GM23338 (cell line): ENCODE measurements around the gene METTL21C. TPM values are rescaled to one million over a fixed set of nuclear protein-coding genes. Genes with fewer than 3 reads are reported as not detected.

Source experiments
- ATAC-seq: fragments of 200-7000 bp; cut with Tn5 transposase; 3 replicates; pipeline ENCODE4 v1.9.1; 2020
- DNase-seq: peaks from one replicate; pipeline ENCODE4 v3.0.0-alpha.2; 2015; ENCODE audit warnings: low spot score
- H2AFZ ChIP-seq: fragments of 200-600 bp; sonication (generic); 2 replicates; pipeline ENCODE4 v1.8.0; 2016; ENCODE audit warnings: antibody characterized with exemption, mild to moderate bottlenecking, moderate library complexity
- H3F3A ChIP-seq: fragments of 200-600 bp; sonication (generic); replicated peaks from 2 replicates; pipeline ENCODE4 v1.8.0; 2017; ENCODE audit warnings: antibody characterized with exemption, mixed run types, low read depth
- H3K27ac ChIP-seq: fragments of 200-600 bp; sonication (generic); 2 replicates; pipeline ENCODE4 v1.6.1; 2016; ENCODE audit warnings: low read depth
- H3K27me3 ChIP-seq: fragments of 200-600 bp; sonication (generic); 2 replicates; pipeline ENCODE4 v1.8.0; 2016; ENCODE audit warnings: mild to moderate bottlenecking, mixed run types, moderate library complexity; ENCODE audit not compliant: insufficient read depth
- H3K36me3 ChIP-seq: fragments of 200-600 bp; sonication (generic); 2 replicates; pipeline ENCODE4 v1.8.0; 2016; ENCODE audit warnings: mild to moderate bottlenecking; ENCODE audit not compliant: insufficient read depth
- H3K4me1 ChIP-seq: fragments of 200-600 bp; sonication (generic); 2 replicates; pipeline ENCODE4 v1.8.0; 2016; ENCODE audit warnings: mild to moderate bottlenecking, moderate library complexity; ENCODE audit not compliant: insufficient read depth
- H3K4me2 ChIP-seq: fragments of 200-600 bp; sonication (generic); 2 replicates; pipeline ENCODE4 v1.7.1; 2017; ENCODE audit warnings: mixed run types
- H3K4me3 ChIP-seq: fragments of 200-600 bp; sonication (generic); 2 replicates; pipeline ENCODE4 v1.6.1; 2016; ENCODE audit warnings: mixed run types
- H3K79me2 ChIP-seq: fragments of 200-600 bp; sonication (generic); replicated peaks from 2 replicates; pipeline ENCODE4 v1.8.0; 2017; ENCODE audit warnings: mild to moderate bottlenecking; ENCODE audit not compliant: insufficient read depth
- H3K9me2 ChIP-seq: fragments of 200-600 bp; sonication (generic); 2 replicates; pipeline ENCODE4 v1.8.0; 2017; ENCODE audit not compliant: insufficient read depth
- H4K20me1 ChIP-seq: fragments of 200-600 bp; sonication (generic); replicated peaks from 2 replicates; pipeline ENCODE4 v1.8.0; 2017; ENCODE audit warnings: mild to moderate bottlenecking; ENCODE audit not compliant: insufficient read depth
- H3K27ac Mint-ChIP-seq: 2 replicates; pipeline ENCODE4 v1.8.0; 2020; ENCODE audit warnings: inconsistent platforms, mild to moderate bottlenecking, moderate library complexity, mixed read lengths
- H3K27me3 Mint-ChIP-seq: 3 replicates; pipeline ENCODE4 v1.8.0; 2022; ENCODE audit warnings: low read depth, mild to moderate bottlenecking, moderate library complexity, mixed read lengths, inconsistent platforms; ENCODE audit not compliant: insufficient read depth, poor library complexity
- H3K36me3 Mint-ChIP-seq: 3 replicates; pipeline ENCODE4 v1.8.0; 2021; ENCODE audit warnings: low read depth, mild to moderate bottlenecking, inconsistent platforms, moderate library complexity, mixed read lengths
- H3K4me1 Mint-ChIP-seq: 3 replicates; pipeline ENCODE4 v1.8.0; 2020; ENCODE audit warnings: mild to moderate bottlenecking, inconsistent platforms, mixed read lengths
- H3K4me3 Mint-ChIP-seq: 3 replicates; pipeline ENCODE4 v1.8.0; 2021; ENCODE audit warnings: moderate library complexity, mild to moderate bottlenecking, inconsistent platforms, mixed read lengths
- H3K9me3 Mint-ChIP-seq: 3 replicates; pipeline ENCODE4 v1.8.0; 2020; ENCODE audit warnings: moderate library complexity, mild to moderate bottlenecking, inconsistent platforms, mixed read lengths
- CREB1 ChIP-seq: fragments of 250-450 bp; sonication (Bioruptor Pico); IDR thresholded peaks from 2 replicates; pipeline ENCODE4 v1.5.0; 2020; ENCODE audit warnings: low read depth, mild to moderate bottlenecking, moderate library complexity
- CTCF ChIP-seq, 2 experiments: fragments of 200-600 bp in 1 of 2; sonication (generic) in 1 of 2; conservative IDR thresholded peaks; 2 replicates each; pipeline versions ENCODE4 v1.5.1 to v1.6.1; 2016 to 2017; ENCODE audit warnings: antibody characterized with exemption in 2 of 2, low read depth in 2 of 2, mild to moderate bottlenecking in 2 of 2, moderate library complexity in 1 of 2
- ETS1 ChIP-seq: IDR thresholded peaks from 2 replicates; pipeline ENCODE4 v1.6.1; 2016; ENCODE audit warnings: antibody characterized with exemption
- EZH2phosphoT487 ChIP-seq: fragments of 200-600 bp; sonication (generic); IDR thresholded peaks from one replicate; pipeline ENCODE4 v1.8.1; 2018; ENCODE audit warnings: antibody characterized with exemption; ENCODE audit not compliant: unreplicated experiment
- JUNB ChIP-seq: IDR thresholded peaks from one replicate; pipeline ENCODE4 v1.6.1; 2016; ENCODE audit warnings: antibody characterized with exemption; ENCODE audit not compliant: unreplicated experiment
- NANOG ChIP-seq: IDR thresholded peaks from 2 replicates; pipeline ENCODE4 v1.6.1; 2016; ENCODE audit warnings: antibody characterized with exemption, borderline replicate concordance
- POLR2AphosphoS5 ChIP-seq: IDR thresholded peaks from 2 replicates; pipeline ENCODE4 v1.6.1; 2016; ENCODE audit warnings: antibody characterized with exemption, low read depth
- REST ChIP-seq: IDR thresholded peaks from one replicate; pipeline ENCODE4 v1.6.1; 2018; ENCODE audit warnings: antibody characterized with exemption; ENCODE audit not compliant: unreplicated experiment
- STAT1 ChIP-seq: IDR thresholded peaks from one replicate; pipeline ENCODE4 v1.6.1; 2016; ENCODE audit warnings: antibody characterized with exemption; ENCODE audit not compliant: unreplicated experiment
- ZNF114 ChIP-seq: fragments of 250-450 bp; sonication (Bioruptor Pico); IDR thresholded peaks from 2 replicates; pipeline ENCODE4 v1.5.0; 2020; ENCODE audit warnings: mild to moderate bottlenecking, moderate library complexity
- polyA plus RNA-seq: library from polyadenylated mRNA; unstranded; fragments of >200 nt; fragmentation: Nextera tagmentation; extraction: Ambion mirVana; gene quantifications from 2 replicates; pipeline ENCODE4 v1.2.1, GENCODE V29; 2016
- total RNA-seq: library from RNA; depleted of rRNA; stranded (reverse); fragments of >200 nt; shearing (Covaris generic); gene quantifications from 2 replicates; pipeline ENCODE4 v1.2.3, GENCODE V29; 2014

Gene METTL21C
- total and polyA plus RNA-seq, 2 experiments from 2014 or later: not detected

- no peaks in the 10 kb centered on the region for H3K4me1 ChIP-seq
- Mint-ChIP-seq H3K36me3 (peaks cover 27% of the 10 kb centered on the region), H3K4me1 (no peaks in the 10 kb centered on the region), H3K27me3 (no peaks in the 10 kb centered on the region), H3K9me3 (no peaks in the 10 kb centered on the region; the same call in 2 of the 3 replicates), H3K4me3 (no peak overlapping the region), H3K27ac (no peak overlapping the region; the same call in 1 of the 2 replicates)
- H3F3A ChIP-seq: 0 out of 2 replicates have a peak, but pooled peaks cover 3% of the 10 kb centered on the region
- TF ChIP-seq ETS1 (no peak), REST (no peak), CTCF (conservative IDR thresholded peaks at IDR 0.05; ENCODE audit: low read depth in 2 of 2) (no peak), JUNB (no peak), NANOG (no peak), ZNF114 (CRISPR knock-in tag) (no peak), EZH2phosphoT487 (no peak), CREB1 (CRISPR knock-in tag) (no peak), STAT1 (no peak), POLR2AphosphoS5 (no peak)
- no peaks in the 10 kb centered on the region for H3K79me2 ChIP-seq
- H3K9me2 ChIP-seq: no peaks in the 10 kb centered on the region
- peaks cover 18% of the 10 kb centered on the region; the same call in 1 of the 2 replicates for H3K36me3 ChIP-seq
- H4K20me1 ChIP-seq: no peaks in the 10 kb centered on the region
- no peak overlapping the region; the same call in 1 of the 2 replicates for H3K27ac ChIP-seq
- DNase-seq (no peak), ATAC-seq (no peak; the same call in 2 of the 3 replicates)
- no peaks in the 10 kb centered on the region for H3K27me3 ChIP-seq
- H3K4me3 ChIP-seq: no peak overlapping the region
- no peak overlapping the region for H2AFZ ChIP-seq
- no peak overlapping the region for H3K4me2 ChIP-seq
Observed at GRCh38 chr13:102680133-102680717, 14.6 kb downstream of the METTL21C start.
